Adrenal gland (tissue), 19 donors: ENCODE results near the gene QSER1. TPM values are rescaled to one million over a fixed set of nuclear protein-coding genes. Genes with fewer than 3 reads are reported as not detected.
A peak's percentile ranks its signal among the peaks of the same experiment; 100 is the strongest.

Source experiments
- DNase-seq, 7 donors: peaks; one replicate each; pipeline ENCODE4 v3.0.0-alpha.2; 2019 to 2020
- H3K27ac ChIP-seq, 5 donors: fragments of 200-600 bp; sonication (generic) in 4 of 5; 1 replicate in 3 of 5; 2 replicates in 2 of 5; pipeline versions ENCODE4 v1.5.1 to v1.8.0; 2016 to 2020; ENCODE audit warnings: mild to moderate bottlenecking in 1 of 5
- H3K27me3 ChIP-seq: fragments of 200-600 bp; 2 replicates; pipeline ENCODE4 v1.8.0; 2021
- H3K36me3 ChIP-seq, 2 donors: fragments of 200-600 bp; replicated peaks in 1 of 2; 1 replicate in 1 of 2; 2 replicates in 1 of 2; pipeline versions ENCODE4 v1.5.1 to v1.8.0; 2018 to 2022
- H3K4me1 ChIP-seq, 2 donors: fragments of 200-600 bp; replicated peaks in 1 of 2; 1 replicate in 1 of 2; 2 replicates in 1 of 2; pipeline versions ENCODE4 v1.5.1 to v1.8.0; 2018 to 2021
- H3K4me3 ChIP-seq, 4 donors: fragments of 200-600 bp; sonication (generic) in 3 of 4; one replicate each; pipeline ENCODE4 v1.5.1; 2016 to 2018
- H3K9me3 ChIP-seq, 3 donors: fragments of 200-600 bp; sonication (generic) in 1 of 3; replicated peaks in 1 of 3; 1 replicate in 2 of 3; 2 replicates in 1 of 3; pipeline versions ENCODE4 v1.5.1 to v1.8.0; 2016 to 2021
- POLR2A ChIP-seq, 2 donors: fragments of 450-650 bp; IDR thresholded peaks; one replicate each; pipeline ENCODE4 v1.6.1; 2017; ENCODE audit warnings: antibody characterized with exemption in 2 of 2, mild to moderate bottlenecking in 2 of 2, moderate library complexity in 1 of 2
- WGBS, 4 donors: extraction: QIAGEN DNeasy Blood & Tissue Kit in 2 of 4; methylation state at CpG; one replicate each; pipeline versions ENCODE4 v1.1.5 to v1.1.7; 2013 to 2017; 5-methylcytosine and 5-hydroxymethylcytosine counted together
- intact Hi-C, 2 donors: fragments of 100-400 bp; cut with DNase I; formaldehyde crosslinking; loops; one replicate each; pipeline versions ENCODE4 v1.14.1 to v1.15.0; 2022 to 2023
- long read RNA-seq, 10 donors: library from polyadenylated mRNA in 3 of 10; unstranded in 2 of 10; stranded (forward) in 1 of 10; transcript quantifications; one replicate each; pipeline ENCODE4 v2.0.0 and lab custom pipeline, GENCODE V29; 2021 to 2026
- polyA plus RNA-seq, 3 donors: library from polyadenylated mRNA; stranded (reverse); fragments of 200-250 nt in 2 of 3; fragments of 350-450 nt in 1 of 3; fragmentation: Illumina TruSeq in 1 of 3; extraction: RNeasy Lipid Tissue Mini Kit (QIAGEN cat#74804) in 1 of 3; gene quantifications; one replicate each; pipeline ENCODE4 v1.2.3, GENCODE V29; 2013 to 2014
- total RNA-seq, 9 donors: library from RNA; depleted of rRNA in 4 of 9; stranded (reverse); fragments of >200 nt in 4 of 9; fragments of 120-200 nt in 1 of 9; fragmentation: NEBNext Ultra II Directional in 1 of 9; extraction: Animal tissue kit (Norgen Biotek cat#: 25700) in 1 of 9; gene quantifications; one replicate each; pipeline versions ENCODE4 v1.1.0 to v1.2.4, GENCODE V29; 2013 to 2023
- TF ChIP-seq, protein P1 (sequence below), 6 experiments: fragments of 450-650 bp in 4 of 6; fragments of 200-600 bp in 2 of 6; sonication (generic) in 1 of 6; IDR thresholded peaks; 1 replicate in 5 of 6; 2 replicates in 1 of 6; pipeline versions ENCODE4 v1.5.1 to v1.8.0; 2016 to 2021; ENCODE audit warnings: antibody characterized with exemption in 6 of 6, mild to moderate bottlenecking in 2 of 6, moderate library complexity in 1 of 6
- donor health status: healthy with polysubstance abuse.
- donor health status: Bipolar disorder and iron deficiency.
- donor health status: DM: yes; HTN: yes; CAD: no.
- donor health status: DM: no; HTN: no; CAD: no.
- donor health status: DM: no; HTN: no; CAD: no.
- donor health status: DM: yes; HTN: yes; CAD: no.

QSER1 gene
- total RNA-seq (10 to 100 TPM; 15.8 to 27.2 (median 20.2) TPM), polyA plus RNA-seq (10 to 100 TPM in 1 of 3 donors, 1 to 10 TPM in 2; 2.4 to 11.1 (median 4.7) TPM)
- long read RNA-seq, donor 1 = 0 reads
- long read RNA-seq, donor 2 = 0 reads
- long read RNA-seq, donor 3 = 0 reads
- long read RNA-seq, donor 4, partial matches to known transcripts = 0 of 1 reads
- long read RNA-seq, donor 4, other reads (novel, unspliced or antisense) = 1 of 1 reads
- long read RNA-seq, donor 5, partial matches to known transcripts = 0 of 1 reads
- long read RNA-seq, donor 5, other reads (novel, unspliced or antisense) = 1 of 1 reads
- long read RNA-seq, donor 6, partial matches to known transcripts = 1 of 2 reads
- long read RNA-seq, donor 6, other reads (novel, unspliced or antisense) = 1 of 2 reads
- long read RNA-seq, donor 7 = 0 reads
- long read RNA-seq, donor 8 = 0 reads
- long read RNA-seq, donor 9, partial matches to known transcripts = 59 of 59 reads
- long read RNA-seq, donor 9, other reads (novel, unspliced or antisense) = 0 of 59 reads
- long read RNA-seq, donor 10 = 0 reads

GRCh38 chr11:32892355-32893092 lies at the start of gene QSER1:
TSS of gene QSER1 (plus strand) at chr11:32892811. CDS start at chr11:32893126, 315 bp downstream.
- intact Hi-C loops = loop anchor here in 1 of 2 donors (10.0 kb wide), 1 partner anchor 62 kb away; no protein-coding TSS in a partner anchor
- H3K36me3 ChIP-seq = no peaks in the 10 kb centered on the region
- no peaks in the 10 kb centered on the region for H3K27me3 ChIP-seq
- DNase-seq = peak; percentile 65 to 77 (median 68)
- peak within 1 kb of the TSS; percentile 60 to 94 (median 88) for H3K27ac ChIP-seq
- H3K4me3 ChIP-seq = peak within 1 kb of the TSS; percentile 68 to 96 (median 94)
- 0 to 2% (median 1%) methylated on average over 6 to 89 of the region's 91 CpGs for WGBS, 4 donors
- no peaks in the 10 kb centered on the region for H3K9me3 ChIP-seq
- H3K4me1 ChIP-seq = peaks cover 12 to 21% of the 10 kb centered on the region in 2 donors
- TF ChIP-seq, protein P1, sequence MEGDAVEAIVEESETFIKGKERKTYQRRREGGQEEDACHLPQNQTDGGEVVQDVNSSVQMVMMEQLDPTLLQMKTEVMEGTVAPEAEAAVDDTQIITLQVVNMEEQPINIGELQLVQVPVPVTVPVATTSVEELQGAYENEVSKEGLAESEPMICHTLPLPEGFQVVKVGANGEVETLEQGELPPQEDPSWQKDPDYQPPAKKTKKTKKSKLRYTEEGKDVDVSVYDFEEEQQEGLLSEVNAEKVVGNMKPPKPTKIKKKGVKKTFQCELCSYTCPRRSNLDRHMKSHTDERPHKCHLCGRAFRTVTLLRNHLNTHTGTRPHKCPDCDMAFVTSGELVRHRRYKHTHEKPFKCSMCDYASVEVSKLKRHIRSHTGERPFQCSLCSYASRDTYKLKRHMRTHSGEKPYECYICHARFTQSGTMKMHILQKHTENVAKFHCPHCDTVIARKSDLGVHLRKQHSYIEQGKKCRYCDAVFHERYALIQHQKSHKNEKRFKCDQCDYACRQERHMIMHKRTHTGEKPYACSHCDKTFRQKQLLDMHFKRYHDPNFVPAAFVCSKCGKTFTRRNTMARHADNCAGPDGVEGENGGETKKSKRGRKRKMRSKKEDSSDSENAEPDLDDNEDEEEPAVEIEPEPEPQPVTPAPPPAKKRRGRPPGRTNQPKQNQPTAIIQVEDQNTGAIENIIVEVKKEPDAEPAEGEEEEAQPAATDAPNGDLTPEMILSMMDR (IDR thresholded peaks at IDR 0.05) = no peak
- TF ChIP-seq POLR2A (IDR thresholded peaks at IDR 0.05) = peak; percentile 61 to 78

GRCh38 chr11:32843544-32843943 lies 49.1 kb upstream of the QSER1 start:
- Histone ChIP-seq H3K9me3 (peaks cover 0 to 4% (median 0%) of the 10 kb centered on the region in 3 donors), H3K4me1 (no peaks in the 10 kb centered on the region), H3K4me3 (no peak overlapping the region), H3K27ac (no peak overlapping the region), H3K27me3 (no peaks in the 10 kb centered on the region), H3K36me3 (no peaks in the 10 kb centered on the region)
- DNase-seq = no peak
- intact Hi-C loops = no loop called here
- WGBS, 4 donors = 75 to 82% (median 79%) methylated on average over 3 of the region's 3 CpGs
- no peak for TF ChIP-seq POLR2A (IDR thresholded peaks at IDR 0.05)
- TF ChIP-seq, protein P1 (IDR thresholded peaks at IDR 0.05) = no peak

DNA sequence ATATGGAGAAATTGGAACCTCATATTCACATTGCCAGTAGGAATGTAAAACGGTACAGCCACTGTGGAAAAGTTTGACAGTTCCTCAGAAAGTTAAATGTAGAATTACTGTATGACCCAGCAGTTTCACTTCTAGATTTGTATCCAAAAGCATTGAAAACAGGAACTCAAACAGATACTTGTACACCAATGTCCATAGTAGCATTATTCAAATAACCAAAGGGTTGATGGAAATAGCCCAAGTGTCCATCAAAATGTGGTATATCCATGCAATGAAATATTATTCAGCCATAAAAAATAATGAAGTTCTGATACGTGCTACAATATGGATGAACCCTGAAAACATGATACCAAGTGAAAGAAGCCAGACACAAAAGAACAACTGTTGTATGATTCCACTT lies 45.1 kb upstream of the QSER1 start:
- H3K27ac ChIP-seq = no peak overlapping the region
- no peaks in the 10 kb centered on the region for H3K9me3 ChIP-seq
- 79 to 89% (median 83%) methylated on average over 2 of the region's 2 CpGs for WGBS, 4 donors
- no peaks in the 10 kb centered on the region for H3K27me3 ChIP-seq
- no peak for TF ChIP-seq POLR2A (IDR thresholded peaks at IDR 0.05)
- TF ChIP-seq, protein P1 (IDR thresholded peaks at IDR 0.05) = no peak
- no peak for DNase-seq
- no peak overlapping the region for H3K4me3 ChIP-seq
- intact Hi-C loops = no loop called here
- no peaks in the 10 kb centered on the region for H3K36me3 ChIP-seq
- no peaks in the 10 kb centered on the region for H3K4me1 ChIP-seq

DNA sequence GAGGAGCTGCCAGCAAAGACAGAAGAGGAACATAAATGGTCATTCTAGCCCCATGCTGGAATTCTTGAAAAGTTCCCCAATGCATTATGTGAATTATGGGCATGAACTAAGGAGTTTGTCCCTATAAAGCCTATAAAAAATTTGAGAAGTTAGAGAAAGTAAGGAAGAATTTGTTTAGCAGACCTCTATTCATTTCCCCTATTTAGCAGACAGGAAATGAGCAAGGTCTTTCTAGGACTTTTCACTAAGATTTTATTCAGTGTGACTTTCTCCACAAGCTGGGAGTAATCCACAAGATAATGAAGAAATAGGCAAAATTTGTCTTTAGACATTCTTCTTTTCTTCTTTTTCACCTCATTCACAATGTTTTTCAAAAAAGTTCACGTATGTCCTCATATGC lies 42.9 kb upstream of the QSER1 start:
- intact Hi-C loops = no loop called here
- H3K9me3 ChIP-seq = no peaks in the 10 kb centered on the region
- no peak overlapping the region for H3K27ac ChIP-seq
- no peak overlapping the region for H3K4me3 ChIP-seq
- H3K36me3 ChIP-seq = no peaks in the 10 kb centered on the region
- H3K27me3 ChIP-seq = no peaks in the 10 kb centered on the region
- DNase-seq = no peak
- WGBS, 4 donors = 71 to 90% (median 76%) methylated on average over 1 of the region's 1 CpG
- no peaks in the 10 kb centered on the region for H3K4me1 ChIP-seq
- no peak for TF ChIP-seq POLR2A (IDR thresholded peaks at IDR 0.05)
- TF ChIP-seq, protein P1 (IDR thresholded peaks at IDR 0.05) = no peak
